CD4-positive, alpha-beta T cell treated with Interleukin-17A for 1 hour (primary cell): Measurements from ENCODE around the gene ABCB8.
"Not testable (repeated sequence)": the region's sequence is repeated elsewhere in the genome, so short reads cannot be mapped to it uniquely, and the experiment has no call there.

Experiments
- DNase-seq: peaks from one replicate; pipeline ENCODE4 v3.0.0-alpha.2; 2020

ABCB8 gene

DNA sequence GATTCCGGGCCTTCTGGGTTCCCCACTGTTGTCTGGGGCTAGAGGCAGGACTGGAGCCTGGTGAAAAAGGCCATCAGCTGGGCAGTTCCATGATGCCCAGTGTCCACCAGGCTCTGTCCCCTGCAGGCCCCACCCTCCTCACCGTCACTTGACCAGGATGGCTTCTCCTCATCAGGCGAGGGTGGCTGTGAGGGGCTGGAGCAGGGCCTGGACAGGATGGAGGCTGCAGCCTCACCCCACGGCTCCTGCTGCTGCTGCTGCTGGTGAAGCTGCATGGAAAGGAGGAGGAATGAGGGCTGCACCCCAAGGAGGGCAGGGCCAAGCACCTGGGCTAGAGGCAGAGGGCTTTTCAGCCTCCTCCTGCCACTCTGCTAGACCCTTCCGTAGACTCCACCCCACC, 12.3 kb upstream of the ABCB8 start:
- DNase-seq: no peak

DNA sequence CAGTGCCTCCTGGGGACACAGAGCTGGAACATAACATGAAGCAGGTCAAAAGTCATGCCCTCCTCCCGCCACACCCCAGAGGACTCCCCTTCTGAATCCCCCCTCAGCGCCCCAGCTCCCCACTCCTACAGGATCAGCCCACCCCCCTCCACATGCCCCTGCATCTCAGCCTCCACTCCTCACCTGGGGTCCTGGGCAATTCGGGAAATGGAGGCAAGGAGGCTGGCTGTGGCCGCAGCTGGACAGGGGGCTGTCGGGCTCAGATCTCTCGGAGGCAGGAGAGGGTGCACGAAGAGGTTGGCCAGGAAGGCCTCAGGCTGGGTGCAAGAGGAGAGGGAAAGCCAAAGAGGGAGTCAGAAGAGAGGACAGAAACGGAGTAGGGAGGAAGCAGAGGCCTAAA, 11.7 kb upstream of the ABCB8 start:
- DNase-seq: no peak

DNA sequence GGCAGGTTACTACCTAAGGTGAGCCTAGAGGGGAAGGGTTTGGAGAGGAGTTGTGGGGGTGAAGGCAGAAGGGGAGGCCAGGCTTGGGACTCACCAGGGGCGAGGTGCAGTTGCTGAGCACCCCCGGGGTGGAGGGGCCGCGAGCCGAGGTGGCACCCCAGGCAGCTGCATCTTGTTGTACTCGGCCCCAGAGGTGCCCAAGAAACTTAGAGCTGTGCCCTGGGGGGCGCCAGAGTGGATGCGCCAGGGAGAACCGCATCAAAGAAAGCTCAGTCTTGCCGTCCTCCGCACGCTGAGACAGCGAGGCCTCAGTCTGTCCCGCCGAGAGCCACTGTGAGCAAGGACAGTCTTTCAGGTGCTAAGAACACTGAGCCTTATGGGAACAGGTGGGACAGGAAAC, 11.3 kb upstream of the ABCB8 start:
- no peak for DNase-seq

DNA sequence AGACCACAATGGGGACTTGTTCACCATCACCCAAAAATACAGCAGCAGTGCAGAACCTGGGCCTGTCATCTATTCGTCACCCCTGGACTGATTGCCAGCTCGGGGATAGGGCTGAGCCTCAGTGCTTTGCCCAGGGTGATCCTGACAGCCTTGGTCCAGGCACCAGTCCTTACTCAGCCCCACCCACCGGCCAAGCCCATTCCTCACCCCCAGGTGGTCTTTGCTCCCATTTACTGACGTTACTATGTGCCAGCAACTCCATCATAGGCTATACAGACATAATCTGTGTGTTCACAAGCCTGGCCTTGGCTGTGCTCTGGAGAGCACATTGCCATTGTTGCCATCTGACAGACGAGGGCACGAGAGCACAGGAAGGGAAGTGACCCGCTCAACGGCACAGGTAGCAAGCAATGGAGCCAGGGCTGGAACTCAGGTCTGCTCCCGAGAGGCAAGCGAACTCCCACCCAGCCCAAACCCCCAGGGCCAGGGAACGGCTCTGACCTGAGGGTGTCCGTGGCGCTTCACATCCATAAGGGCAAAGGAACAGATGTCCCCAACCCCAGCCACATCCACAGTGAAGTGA, 10.8 kb upstream of the ABCB8 start:
- DNase-seq: no peak

DNA sequence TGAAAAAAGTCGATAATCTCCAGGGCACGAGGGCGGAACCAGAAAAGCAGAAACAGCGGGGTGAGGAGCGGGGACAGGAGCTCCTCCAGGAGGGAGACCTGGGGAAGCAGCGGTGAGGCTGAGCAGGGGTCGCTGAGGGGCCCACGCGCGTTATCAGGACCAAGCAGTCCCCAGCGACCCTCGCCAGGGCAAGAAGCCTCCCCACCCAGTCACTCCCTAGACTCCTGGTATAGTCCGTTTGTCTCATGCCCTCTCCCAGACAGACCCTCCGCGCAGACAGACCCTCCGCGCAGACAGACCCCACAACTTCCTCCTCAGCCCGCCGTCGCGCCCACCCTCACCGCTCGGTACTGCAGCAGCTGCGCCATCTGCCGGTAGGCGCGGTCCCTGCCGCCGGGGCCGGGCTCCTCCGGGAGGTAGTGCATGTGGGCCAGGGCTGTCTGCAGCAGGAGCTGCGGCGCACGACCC, 10.3 kb upstream of the ABCB8 start:
- peak; percentile 83 for DNase-seq

DNA sequence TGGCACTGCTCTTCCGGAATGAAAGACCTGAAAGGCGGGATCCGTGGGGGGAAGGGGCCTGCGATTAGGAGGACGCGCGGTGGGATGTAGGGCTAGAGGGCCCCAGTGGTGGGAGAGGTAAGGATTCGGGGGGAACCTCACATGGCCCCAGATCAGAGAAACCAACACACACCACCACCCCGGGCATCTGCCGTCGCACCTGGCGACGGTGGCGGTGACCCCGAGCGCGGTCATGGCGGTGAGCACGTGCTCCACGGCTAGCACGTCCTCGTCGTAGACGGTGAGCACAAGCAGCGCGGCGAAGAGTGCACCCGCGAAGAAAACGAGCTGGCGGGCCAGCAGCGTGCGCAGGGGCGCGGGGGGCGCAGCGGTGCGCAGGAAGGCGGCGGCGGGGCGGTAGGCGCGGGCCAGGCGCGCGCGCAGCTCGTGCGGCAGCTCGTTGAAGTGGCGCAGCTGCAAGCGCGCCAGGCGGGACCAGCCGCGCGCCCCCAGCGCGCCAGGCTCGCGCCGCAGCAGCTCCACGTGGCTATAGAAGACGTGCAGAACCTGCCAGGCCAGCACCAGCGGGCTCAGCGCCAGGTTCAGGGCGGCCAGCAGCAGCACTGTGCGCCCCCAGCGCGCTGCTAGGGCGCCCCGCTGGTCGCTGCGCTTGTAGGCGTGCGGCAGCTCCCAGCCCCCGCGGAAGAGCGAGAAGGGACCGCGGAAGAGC, 9.7 kb upstream of the ABCB8 start:
- DNase-seq: peak; percentile 47

DNA sequence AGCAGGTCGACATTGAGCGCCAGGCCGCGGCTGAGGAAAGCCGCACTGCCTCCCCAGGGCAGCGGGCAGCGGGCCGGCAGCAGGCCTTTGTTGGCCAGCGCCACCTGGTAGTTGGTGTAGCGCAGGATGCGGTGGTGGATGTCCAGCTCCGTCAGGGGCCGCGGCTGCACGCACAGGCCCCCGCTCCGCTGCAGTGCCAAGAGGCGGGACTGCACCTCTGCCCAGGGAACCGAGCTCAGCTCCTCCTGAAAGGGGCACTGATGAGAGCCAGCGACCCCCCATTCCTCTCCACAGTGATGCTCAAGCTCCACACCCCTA, 9.2 kb upstream of the ABCB8 start:
- no peak for DNase-seq

DNA sequence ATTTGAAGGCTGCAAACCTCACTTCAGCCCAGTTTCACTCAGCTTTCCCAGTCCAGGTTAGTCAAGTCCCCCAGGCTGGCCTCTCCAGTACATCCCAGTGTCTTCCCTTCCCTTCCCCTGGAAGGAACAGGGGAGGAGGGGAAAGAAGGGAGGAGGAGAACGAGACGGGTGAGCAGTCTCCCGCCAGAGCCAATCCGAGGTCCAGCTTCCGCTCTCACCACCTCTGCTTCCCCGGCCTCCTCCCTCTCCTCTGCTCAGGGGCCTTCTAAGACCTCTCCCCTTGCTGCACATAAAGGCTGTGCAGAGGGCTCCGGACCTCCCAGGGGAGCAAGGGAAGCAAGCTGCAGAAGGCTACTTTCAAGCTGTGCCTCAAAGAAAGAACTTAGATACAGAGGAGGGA, 8.0 kb upstream of the ABCB8 start:
- DNase-seq: no peak

DNA sequence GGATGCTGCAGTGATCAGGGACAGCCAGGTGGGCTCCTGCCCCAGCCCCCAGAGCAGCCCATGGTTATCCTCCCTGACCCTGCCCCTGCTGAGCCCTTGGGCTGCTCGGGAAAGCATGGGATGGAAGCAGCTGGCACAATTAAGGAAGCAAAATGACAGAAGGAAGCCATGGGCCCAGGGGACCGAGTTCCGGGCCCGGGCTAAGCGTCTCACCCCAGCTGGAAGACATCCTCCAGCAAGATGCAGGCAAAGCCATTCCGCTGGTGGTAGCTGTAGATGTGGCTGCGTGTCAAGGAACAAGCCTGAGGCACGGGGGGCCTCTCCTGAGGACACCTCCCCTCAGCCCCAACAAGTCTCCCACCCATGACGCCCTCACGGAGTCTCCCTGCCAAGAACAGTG, 5.0 kb upstream of the ABCB8 start:
- DNase-seq: no peak

DNA sequence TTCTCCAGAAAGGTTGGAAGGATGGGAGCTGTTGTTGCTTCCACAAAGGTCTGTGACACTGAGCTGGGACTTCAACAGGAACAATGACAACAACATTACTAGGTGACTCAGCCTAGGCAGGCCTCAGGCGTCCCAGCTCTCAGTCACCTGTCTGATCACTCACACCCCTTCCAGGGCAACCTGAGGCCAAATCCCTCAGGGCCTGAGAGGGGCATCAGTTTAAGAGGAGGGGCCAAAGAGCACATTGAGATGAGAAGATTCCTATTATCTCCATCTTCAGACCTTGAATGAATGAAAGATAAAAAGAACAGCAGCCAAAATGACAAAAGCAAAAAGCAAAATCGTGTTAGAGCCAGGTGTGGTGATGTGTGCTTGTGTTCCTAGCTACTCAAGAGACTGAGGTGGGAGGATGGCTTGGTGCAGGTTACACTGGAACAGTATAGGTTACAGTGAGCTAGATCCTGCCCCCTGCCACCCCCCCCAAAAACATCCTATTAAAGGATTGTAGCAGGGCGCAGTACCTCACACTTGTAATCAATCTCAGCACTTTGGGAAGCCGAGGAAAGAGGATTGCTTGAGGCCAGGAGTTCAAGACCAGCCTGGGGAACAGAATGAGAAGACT, 3.7 kb upstream of the ABCB8 start, which contains the start of gene ATG9B:
Gene ATG9B, minus strand, starts transcription at position 60 of the 622 bp plus-strand sequence. CDS start 71 bp downstream, outside the sequence.
- no peak for DNase-seq

DNA sequence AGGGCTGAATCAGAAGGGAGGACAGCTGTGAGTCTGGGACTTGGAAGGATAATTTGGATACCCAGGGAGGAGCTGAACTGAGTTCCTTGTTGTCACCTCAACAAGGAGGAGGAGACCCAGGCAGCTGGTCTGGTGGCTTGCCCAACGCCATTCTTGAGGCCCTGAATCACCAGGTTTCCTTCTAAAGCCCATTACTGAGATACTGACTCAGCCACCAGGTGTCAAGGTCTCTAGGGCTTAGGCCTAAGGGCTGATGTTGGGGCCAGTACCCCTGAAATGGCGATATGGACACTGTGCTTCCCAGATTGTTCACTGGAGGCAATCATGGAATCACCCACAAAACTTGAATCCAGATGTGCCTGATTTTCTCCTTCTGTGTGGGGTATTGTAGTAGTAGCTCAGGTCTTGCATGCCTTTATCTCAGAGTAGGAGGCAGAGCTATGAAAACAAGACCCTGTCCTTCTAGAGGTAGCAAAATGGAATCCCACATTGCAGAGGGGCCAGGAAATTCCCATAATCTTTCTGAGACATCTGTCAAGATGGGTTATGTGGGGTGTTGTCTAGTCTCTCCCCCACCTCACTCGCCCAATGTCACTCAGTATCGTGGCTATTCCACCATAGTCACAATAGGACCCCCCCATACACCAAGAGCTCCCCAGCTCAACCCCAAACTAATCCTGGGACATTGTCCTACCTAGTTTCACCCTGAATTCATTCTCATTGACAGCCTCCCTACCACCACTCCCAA, 2.2 kb upstream of the ABCB8 start:
- DNase-seq: no peak

DNA sequence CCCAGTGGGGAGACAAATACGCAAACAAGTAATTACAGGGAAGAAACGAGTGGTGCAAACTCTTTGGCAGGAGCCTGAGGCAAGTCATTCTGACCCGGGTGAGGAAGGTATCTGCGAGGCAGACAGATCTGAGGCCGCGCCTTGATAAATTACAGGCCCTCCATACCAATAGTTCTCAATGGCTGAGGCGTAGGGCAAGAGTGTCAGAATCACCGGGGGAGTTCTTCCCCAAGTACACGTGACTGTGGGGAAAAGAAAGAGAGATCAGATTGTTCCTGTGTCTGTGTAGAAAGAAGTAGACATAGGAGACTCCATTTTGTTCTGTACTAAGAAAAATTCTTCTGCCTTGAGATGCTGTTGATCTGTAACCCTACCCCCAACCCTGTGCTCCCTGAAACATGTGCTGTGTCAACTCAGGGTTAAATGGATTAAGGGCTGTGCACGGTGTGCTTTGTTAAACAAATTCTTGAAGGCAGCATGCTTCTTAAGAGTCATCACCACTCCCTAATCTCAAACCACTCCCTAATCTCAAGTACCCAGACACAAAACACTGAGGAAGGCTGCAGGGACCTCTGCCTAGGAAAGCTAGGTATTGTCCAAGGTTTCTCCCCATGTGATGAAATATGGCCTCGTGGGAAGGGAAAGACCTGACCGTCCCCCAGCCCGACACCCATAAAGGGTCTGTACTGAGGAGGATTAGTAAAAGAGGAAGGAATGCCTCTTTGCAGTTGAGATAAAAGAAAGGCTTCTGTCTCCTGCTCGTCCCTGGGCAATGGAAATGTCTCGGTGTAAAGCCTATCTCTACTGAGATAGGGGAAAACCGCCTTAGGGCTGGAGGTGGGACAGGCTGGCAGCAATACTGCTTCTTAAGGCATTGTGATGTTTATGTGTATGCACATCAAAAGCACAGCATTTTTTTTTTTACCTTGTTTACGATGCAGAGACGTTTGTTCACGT, 1.2 kb upstream of the ABCB8 start:
- DNase-seq: not testable (repeated sequence)

DNA sequence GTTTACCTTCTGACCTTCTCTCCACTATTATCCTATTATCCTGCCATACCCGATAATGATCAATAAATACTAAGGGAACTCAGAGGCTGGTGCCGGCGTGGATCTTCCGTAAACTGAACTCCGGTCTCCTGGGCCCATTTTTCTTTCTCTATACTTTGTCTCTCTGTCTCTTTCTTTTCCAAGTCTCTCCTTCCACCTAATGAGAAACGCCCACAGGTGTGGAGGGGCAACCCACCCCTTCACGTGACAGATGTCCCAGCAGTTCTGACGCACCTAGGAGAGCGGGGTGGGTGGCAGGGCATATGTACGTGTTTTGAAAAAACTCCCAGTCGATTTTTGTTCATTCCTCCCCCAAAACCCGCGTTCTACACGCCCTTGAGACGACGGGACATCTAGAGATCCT, 521 bp upstream of the ABCB8 start:
- DNase-seq: not testable (repeated sequence)

DNA sequence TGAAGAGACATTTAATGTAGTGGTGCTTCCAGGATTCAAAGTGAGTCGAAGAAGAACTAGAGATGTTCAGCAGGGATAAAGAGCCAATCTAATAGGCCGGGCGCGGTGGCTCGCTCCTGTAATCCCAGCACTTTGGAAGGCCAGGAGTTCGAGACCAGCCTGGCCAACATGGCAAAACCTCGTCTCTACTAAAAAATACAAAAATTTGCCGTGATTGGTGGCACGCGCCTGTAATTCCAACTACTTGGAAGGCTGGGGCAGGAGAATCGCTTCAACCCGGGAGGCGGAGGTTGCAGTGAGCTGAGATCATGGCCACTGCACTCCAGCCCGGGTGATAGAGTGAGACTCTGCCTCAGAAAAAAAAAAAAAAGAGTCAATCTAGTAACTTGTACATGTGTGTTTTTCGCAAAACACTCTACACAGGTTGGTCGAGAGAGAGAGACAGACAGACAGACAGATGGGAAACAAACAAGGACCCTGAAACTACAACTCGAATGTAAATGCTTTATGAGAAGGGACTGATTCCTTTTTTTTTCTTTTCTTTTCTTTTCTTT, 775 bp downstream of the ABCB8 start:
- no peak for DNase-seq

DNA sequence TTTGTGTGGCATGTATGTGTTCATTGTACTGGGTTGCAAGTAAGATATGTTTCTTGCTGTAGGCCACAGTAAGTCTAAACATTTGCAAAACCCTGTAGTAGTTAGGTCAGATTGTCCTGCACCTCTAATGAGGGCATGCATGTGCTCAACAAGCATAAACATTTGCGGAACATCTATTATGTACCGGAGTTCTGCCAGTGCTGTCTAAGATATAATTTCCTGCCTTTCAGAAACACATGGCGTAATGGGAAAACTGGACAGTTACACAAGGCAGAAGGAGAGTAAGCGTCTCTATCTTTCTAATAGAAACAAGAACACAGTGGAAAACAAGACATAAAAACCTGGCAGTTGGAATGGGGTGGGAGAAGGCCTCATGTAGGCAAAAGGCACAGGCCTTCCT, 2.8 kb downstream of the ABCB8 start:
- no peak for DNase-seq

DNA sequence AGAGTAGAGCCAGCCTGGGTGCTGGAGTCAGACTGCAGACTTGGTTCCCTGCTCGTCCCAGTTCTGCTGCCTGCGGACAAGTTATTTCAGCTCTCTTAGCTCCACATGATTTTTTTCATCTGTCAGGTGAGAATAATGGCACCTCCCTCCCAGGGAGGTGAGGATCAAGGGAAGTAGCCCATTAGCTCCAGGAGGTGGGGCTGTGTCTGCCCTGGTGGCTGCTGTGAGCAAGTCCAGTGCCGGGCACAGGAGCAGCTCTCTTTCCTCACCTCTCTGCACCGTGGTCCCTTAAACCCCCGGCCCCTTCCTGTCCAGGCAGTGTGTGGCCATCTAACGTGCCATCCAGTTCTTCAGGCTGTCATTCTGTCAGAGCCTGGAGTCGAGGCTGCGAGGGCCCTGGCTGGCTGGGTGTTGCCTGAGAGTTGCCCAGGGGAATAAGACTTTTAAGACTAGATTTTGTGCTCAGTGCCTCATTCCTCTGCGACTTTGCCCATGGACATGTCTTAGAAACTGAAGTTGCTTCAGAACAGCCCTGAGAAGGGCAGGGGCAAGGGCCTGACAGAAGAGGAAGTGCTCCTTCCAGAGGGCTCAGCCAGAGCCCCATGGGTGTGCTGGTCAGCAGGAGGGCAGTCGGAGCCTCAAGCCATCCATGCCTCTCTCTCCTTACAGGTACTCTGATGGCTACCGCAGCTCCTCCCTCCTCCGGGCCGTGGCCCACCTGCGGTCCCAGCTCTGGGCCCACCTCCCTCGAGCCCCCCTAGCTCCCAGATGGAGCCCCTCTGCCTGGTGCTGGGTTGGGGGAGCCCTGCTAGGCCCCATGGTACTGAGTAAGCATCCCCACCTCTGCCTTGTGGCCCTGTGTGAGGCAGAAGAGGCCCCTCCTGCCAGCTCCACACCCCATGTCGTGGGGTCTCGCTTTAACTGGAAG, 5.0 kb downstream of the ABCB8 start:
- no peak for DNase-seq

DNA sequence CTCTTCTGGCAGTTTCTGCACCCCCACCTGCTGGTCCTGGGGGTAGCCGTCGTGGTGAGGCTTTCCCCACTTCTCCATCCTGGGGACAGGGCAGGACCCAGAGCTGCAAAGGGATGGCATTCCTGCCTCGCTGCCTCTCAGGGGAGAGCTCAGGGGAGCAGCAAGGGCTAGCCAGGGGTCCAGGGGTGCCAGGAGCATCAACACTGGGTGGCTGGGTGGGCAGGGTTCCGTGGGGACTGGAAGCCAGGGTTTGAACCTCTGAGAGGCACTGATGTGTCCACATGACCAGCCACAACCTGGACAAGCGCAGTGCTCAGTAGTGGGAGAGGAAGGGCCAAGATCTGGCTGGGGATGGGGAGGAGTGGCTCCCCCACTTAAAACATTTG, 5.6 kb downstream of the ABCB8 start:
- DNase-seq: no peak

DNA sequence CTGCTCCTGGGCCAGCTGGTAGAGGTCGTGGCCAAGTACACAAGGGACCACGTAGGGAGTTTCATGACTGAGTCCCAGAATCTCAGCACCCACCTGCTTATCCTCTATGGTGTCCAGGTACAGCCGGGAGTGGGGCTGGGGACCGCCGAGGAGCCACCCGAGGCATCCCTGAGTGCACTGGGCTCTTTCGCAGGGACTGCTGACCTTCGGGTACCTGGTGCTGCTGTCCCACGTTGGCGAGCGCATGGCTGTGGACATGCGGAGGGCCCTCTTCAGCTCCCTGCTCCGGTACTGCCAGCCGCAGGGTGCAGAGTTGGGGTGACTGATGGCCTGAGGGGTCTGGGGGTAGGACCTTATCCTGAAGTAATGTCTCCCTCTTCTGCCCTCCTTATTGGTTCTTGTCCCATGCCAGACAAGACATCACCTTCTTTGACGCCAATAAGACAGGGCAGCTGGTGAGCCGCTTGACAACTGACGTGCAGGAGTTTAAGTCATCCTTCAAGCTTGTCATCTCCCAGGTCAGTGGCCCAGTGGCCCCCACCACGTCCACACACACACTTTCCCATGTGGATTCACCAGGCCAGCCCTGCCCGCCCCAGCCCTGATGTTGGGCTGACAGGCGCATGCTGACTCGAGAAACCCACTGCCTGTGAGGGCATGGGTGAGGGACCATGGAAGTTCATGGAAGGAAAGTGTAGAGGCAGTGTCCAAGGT, 6.2 kb downstream of the ABCB8 start:
- no peak for DNase-seq

DNA sequence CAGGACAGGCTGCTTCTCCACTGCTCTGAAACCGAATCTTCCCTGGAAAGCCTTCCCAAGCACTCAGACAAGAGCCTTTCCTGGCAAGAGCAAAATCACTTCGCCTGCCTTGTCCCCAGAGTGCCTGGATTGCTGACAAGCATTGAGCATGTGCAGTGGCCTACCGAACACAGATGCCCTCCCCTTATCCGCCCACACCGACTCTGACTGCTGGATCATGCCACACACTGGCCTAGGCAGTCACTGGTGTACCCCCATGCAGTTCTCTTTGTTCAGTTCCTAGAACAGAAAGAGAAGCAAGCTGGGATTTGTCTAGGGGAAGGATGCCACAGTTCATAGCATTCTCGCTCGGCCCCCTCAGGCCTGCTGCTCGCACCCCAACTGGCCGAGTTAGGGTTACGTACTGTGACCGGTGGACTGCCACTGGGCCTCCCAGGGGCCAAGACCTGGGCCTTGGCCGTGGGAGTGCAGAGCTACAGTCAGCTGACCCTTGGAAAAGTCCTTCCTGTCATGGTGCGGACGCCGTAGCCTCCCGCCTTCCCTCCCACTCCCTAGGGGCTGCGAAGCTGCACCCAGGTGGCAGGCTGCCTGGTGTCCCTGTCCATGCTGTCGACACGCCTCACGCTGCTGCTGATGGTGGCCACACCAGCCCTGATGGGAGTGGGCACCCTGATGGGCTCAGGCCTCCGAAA, 6.9 kb downstream of the ABCB8 start:
- DNase-seq: no peak

DNA sequence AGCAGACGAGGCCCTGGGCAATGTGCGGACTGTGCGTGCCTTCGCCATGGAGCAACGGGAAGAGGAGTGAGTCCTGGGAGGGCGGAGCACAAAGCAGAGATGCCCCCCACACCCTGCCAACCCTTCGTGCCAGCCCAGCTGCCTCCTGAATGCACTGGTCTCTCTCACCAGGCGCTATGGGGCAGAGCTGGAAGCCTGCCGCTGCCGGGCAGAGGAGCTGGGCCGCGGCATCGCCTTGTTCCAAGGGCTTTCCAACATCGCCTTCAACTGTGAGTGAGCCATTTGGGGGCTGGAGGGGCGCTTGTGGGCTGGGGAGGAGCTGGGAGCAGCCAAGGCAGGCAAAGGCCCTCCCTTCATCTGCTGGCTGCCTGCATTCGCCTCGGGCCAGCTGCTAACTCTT, 7.7 kb downstream of the ABCB8 start:
- DNase-seq: no peak
